ELF-1 (cell line): ENCODE results near the gene PLTP.
"Not testable (repeated sequence)": the region's sequence is repeated elsewhere in the genome, so short reads cannot be mapped to it uniquely, and the experiment has no call there.

ENCODE experiments used
- DNase-seq: peaks from one replicate; pipeline ENCODE4 v3.0.0-alpha.2; 2016; ENCODE audit warnings: low read depth, low spot score

Gene PLTP

GRCh38 chr20:45944965-45945677 is 33.2 kb upstream of the PLTP start:
- no peak for DNase-seq

GRCh38 chr20:45944151-45944964 is 32.4 kb upstream of the PLTP start:
- no peak for DNase-seq

GRCh38 chr20:45943613-45944012 is 31.7 kb upstream of the PLTP start:
- no peak for DNase-seq

- DNase-seq: no peak
Observed at GRCh38 chr20:45940469-45940868, 28.5 kb upstream of the PLTP start.

- no peak for DNase-seq
Observed at GRCh38 chr20:45940053-45940452, 28.1 kb upstream of the PLTP start.

- peak; percentile 73 for DNase-seq
Observed at GRCh38 chr20:45938727-45939438, 26.9 kb upstream of the PLTP start.

- DNase-seq: no peak
Observed at GRCh38 chr20:45937765-45938164, 25.8 kb upstream of the PLTP start.

- no peak for DNase-seq
Observed at GRCh38 chr20:45935416-45936046, 23.6 kb upstream of the PLTP start.

- DNase-seq: peak; percentile 98
Observed at GRCh38 chr20:45934586-45935415, 22.8 kb upstream of the PLTP start, which contains the start of gene PCIF1. TSS of gene PCIF1 (plus strand) at chr20:45934683. CDS start at chr20:45939000, 4,317 bp downstream.

GRCh38 chr20:45934046-45934585 is 22.2 kb upstream of the PLTP start:
- DNase-seq: no peak

- peak; percentile 92 for DNase-seq
Observed at GRCh38 chr20:45933266-45934045, 21.5 kb upstream of the PLTP start.

GRCh38 chr20:45931680-45932079 is 19.7 kb upstream of the PLTP start:
- not testable (repeated sequence) for DNase-seq

GRCh38 chr20:45927071-45927878 is 15.3 kb upstream of the PLTP start:
- no peak for DNase-seq

GRCh38 chr20:45926731-45927070 is 14.7 kb upstream of the PLTP start:
- DNase-seq: no peak

- DNase-seq: peak; percentile 48
Observed at GRCh38 chr20:45925821-45926506, 14.0 kb upstream of the PLTP start.

- no peak for DNase-seq
Observed at GRCh38 chr20:45924391-45925261, 12.7 kb upstream of the PLTP start.
